ES-I3 (cell line): ENCODE results near the gene AXIN2.

Source experiments
- H3K36me3 ChIP-seq: 2 replicates; pipeline ENCODE4 v1.6.1; 2013; ENCODE audit warnings: mild to moderate bottlenecking, low read length, control low read depth, moderate library complexity; ENCODE audit not compliant: insufficient read depth
- H3K4me1 ChIP-seq: 2 replicates; pipeline ENCODE4 v1.6.1; 2013; ENCODE audit warnings: mild to moderate bottlenecking, control low read depth, low read length; ENCODE audit not compliant: insufficient read depth
- H3K9ac ChIP-seq: 2 replicates; pipeline ENCODE4 v1.6.1; 2013; ENCODE audit warnings: low read depth, mild to moderate bottlenecking, low read length, moderate library complexity
- H3K9me3 ChIP-seq: 2 replicates; pipeline ENCODE4 v1.6.1; 2013; ENCODE audit warnings: mild to moderate bottlenecking, low read length, moderate library complexity; ENCODE audit not compliant: control insufficient read depth, insufficient read depth

AXIN2 gene

GRCh38 chr17:65541453-65541852 lies 20.0 kb downstream of the AXIN2 start:
- Histone ChIP-seq H3K9me3 (no peaks in the 10 kb centered on the region), H3K36me3 (peaks cover 23% of the 10 kb centered on the region), H3K9ac (no peak overlapping the region), H3K4me1 (peaks cover 20% of the 10 kb centered on the region)

GRCh38 chr17:65539630-65540266 lies 21.7 kb downstream of the AXIN2 start:
- Histone ChIP-seq H3K4me1 (peaks cover 18% of the 10 kb centered on the region), H3K9me3 (no peaks in the 10 kb centered on the region), H3K36me3 (peaks cover 35% of the 10 kb centered on the region), H3K9ac (no peak overlapping the region)

- H3K9me3 ChIP-seq, result no peaks in the 10 kb centered on the region
- H3K9ac ChIP-seq, result no peak overlapping the region
- peaks cover 40% of the 10 kb centered on the region for H3K36me3 ChIP-seq
- H3K4me1 ChIP-seq, result peaks cover 18% of the 10 kb centered on the region
These were observed 22.5 kb downstream of the AXIN2 start for GRCh38 chr17:65538675-65539529.

- Histone ChIP-seq H3K9ac (no peak overlapping the region), H3K4me1 (peaks cover 16% of the 10 kb centered on the region), H3K9me3 (no peaks in the 10 kb centered on the region), H3K36me3 (peaks cover 46% of the 10 kb centered on the region)
These were observed 23.4 kb downstream of the AXIN2 start for GRCh38 chr17:65537845-65538674.

- H3K9me3 ChIP-seq, result no peaks in the 10 kb centered on the region
- H3K9ac ChIP-seq, result no peak overlapping the region
- peaks cover 19% of the 10 kb centered on the region for H3K4me1 ChIP-seq
- peaks cover 51% of the 10 kb centered on the region for H3K36me3 ChIP-seq
These were observed 24.1 kb downstream of the AXIN2 start for GRCh38 chr17:65537343-65537844.

GRCh38 chr17:65536573-65537342 lies 24.7 kb downstream of the AXIN2 start:
- H3K4me1 ChIP-seq, result peaks cover 26% of the 10 kb centered on the region
- no peak overlapping the region for H3K9ac ChIP-seq
- H3K9me3 ChIP-seq, result no peaks in the 10 kb centered on the region
- H3K36me3 ChIP-seq, result peaks cover 52% of the 10 kb centered on the region

- no peaks in the 10 kb centered on the region for H3K9me3 ChIP-seq
- H3K9ac ChIP-seq, result no peak overlapping the region
- H3K36me3 ChIP-seq, result peaks cover 52% of the 10 kb centered on the region
- peaks cover 33% of the 10 kb centered on the region for H3K4me1 ChIP-seq
These were observed 25.5 kb downstream of the AXIN2 start for GRCh38 chr17:65535777-65536572.

GRCh38 chr17:65533852-65534457 lies 27.5 kb downstream of the AXIN2 start:
- Histone ChIP-seq H3K9ac (no peak overlapping the region), H3K4me1 (peaks cover 35% of the 10 kb centered on the region), H3K9me3 (no peaks in the 10 kb centered on the region), H3K36me3 (peaks cover 50% of the 10 kb centered on the region)

GRCh38 chr17:65533056-65533745 lies 28.2 kb downstream of the AXIN2 start:
- no peaks in the 10 kb centered on the region for H3K9me3 ChIP-seq
- peaks cover 31% of the 10 kb centered on the region for H3K4me1 ChIP-seq
- no peak overlapping the region for H3K9ac ChIP-seq
- peaks cover 50% of the 10 kb centered on the region for H3K36me3 ChIP-seq

GRCh38 chr17:65532101-65532890 lies 29.2 kb downstream of the AXIN2 start:
- no peak overlapping the region for H3K9ac ChIP-seq
- H3K4me1 ChIP-seq, result peaks cover 31% of the 10 kb centered on the region
- H3K9me3 ChIP-seq, result no peaks in the 10 kb centered on the region
- peaks cover 49% of the 10 kb centered on the region for H3K36me3 ChIP-seq

GRCh38 chr17:65531256-65532100 lies 30.0 kb downstream of the AXIN2 start:
- H3K4me1 ChIP-seq, result peaks cover 31% of the 10 kb centered on the region
- H3K36me3 ChIP-seq, result peaks cover 41% of the 10 kb centered on the region
- no peak overlapping the region for H3K9ac ChIP-seq

More at GRCh38 chr17:65531256-65532100, 30.0 kb downstream of the AXIN2 start:
- no peaks in the 10 kb centered on the region for H3K9me3 ChIP-seq
